ENCODE measurements around the gene TEN1. TPM values are rescaled to one million over a fixed set of nuclear protein-coding genes. Genes with fewer than 3 reads are reported as not detected.

Gene TEN1
- total RNA-seq, 1 experiment from 2014 or later, result 58.3 TPM

GRCh38 chr17:76032780-76033108 lies 53.7 kb downstream of the TEN1 start:
- TF ChIP-seq EZH2phosphoT487 (IDR thresholded peaks at IDR 0.05; ENCODE audit: borderline replicate concordance, low read length) (no peak), EZH2 (IDR thresholded peaks at IDR 0.05; ENCODE audit: low read length, unreplicated experiment) (no peak)
- TF ChIP-seq, protein P1, sequence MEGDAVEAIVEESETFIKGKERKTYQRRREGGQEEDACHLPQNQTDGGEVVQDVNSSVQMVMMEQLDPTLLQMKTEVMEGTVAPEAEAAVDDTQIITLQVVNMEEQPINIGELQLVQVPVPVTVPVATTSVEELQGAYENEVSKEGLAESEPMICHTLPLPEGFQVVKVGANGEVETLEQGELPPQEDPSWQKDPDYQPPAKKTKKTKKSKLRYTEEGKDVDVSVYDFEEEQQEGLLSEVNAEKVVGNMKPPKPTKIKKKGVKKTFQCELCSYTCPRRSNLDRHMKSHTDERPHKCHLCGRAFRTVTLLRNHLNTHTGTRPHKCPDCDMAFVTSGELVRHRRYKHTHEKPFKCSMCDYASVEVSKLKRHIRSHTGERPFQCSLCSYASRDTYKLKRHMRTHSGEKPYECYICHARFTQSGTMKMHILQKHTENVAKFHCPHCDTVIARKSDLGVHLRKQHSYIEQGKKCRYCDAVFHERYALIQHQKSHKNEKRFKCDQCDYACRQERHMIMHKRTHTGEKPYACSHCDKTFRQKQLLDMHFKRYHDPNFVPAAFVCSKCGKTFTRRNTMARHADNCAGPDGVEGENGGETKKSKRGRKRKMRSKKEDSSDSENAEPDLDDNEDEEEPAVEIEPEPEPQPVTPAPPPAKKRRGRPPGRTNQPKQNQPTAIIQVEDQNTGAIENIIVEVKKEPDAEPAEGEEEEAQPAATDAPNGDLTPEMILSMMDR (conservative IDR thresholded peaks at IDR 0.05; ENCODE audit: low read depth, low read length), result no peak
- CTCF ChIA-PET, result interaction anchor here (1.2 kb wide), 1 partner anchor 18 kb away, joined by 4 read pairs; no protein-coding TSS in a partner anchor
- Histone ChIP-seq H3K4me3 (ENCODE audit: low read length) (no peak overlapping the region), H4K20me1 (ENCODE audit: low read length) (no peaks in the 10 kb centered on the region), H3K9ac (ENCODE audit: low read length) (no peak overlapping the region), H3K27ac (ENCODE audit: low read length) (no peak overlapping the region), H3K36me3 (ENCODE audit: low read depth, low read length) (no peaks in the 10 kb centered on the region), H3K9me2 (replicated peaks; ENCODE audit: low read length) (no peaks in the 10 kb centered on the region), H3K27me3 (ENCODE audit: low read length) (no peaks in the 10 kb centered on the region), H3F3A (ENCODE audit: low read length, unreplicated experiment) (no peaks in the 10 kb centered on the region), H3K79me2 (ENCODE audit: low read length) (no peaks in the 10 kb centered on the region), H2AFZ (ENCODE audit: low read length) (no peak overlapping the region), H3K9me3 (ENCODE audit: low read length) (no peaks in the 10 kb centered on the region), H3K4me1 (ENCODE audit: insufficient read depth, low read length) (peaks cover under 1% of the 10 kb centered on the region), H3K4me2 (ENCODE audit: low read length) (no peak overlapping the region)
- no TSS peak for BruUV-seq (replicated peaks)
- DNase-seq, result no peak
- intact Hi-C loops (cut with micrococcal nuclease), result no loop called here
- POLR2A ChIA-PET (ENCODE audit: unreplicated experiment), result no interaction called here
- no peak for ATAC-seq

- Histone ChIP-seq H2AFZ (ENCODE audit: low read length) (no peak overlapping the region), H3K4me3 (ENCODE audit: low read length) (no peak overlapping the region), H3K9me3 (ENCODE audit: low read length) (no peaks in the 10 kb centered on the region), H3K4me2 (ENCODE audit: low read length) (no peak overlapping the region), H3K79me2 (ENCODE audit: low read length) (no peaks in the 10 kb centered on the region), H3K9ac (ENCODE audit: low read length) (no peak overlapping the region), H3K9me2 (replicated peaks; ENCODE audit: low read length) (no peaks in the 10 kb centered on the region), H3K27me3 (ENCODE audit: low read length) (no peaks in the 10 kb centered on the region), H3K36me3 (ENCODE audit: low read depth, low read length) (no peaks in the 10 kb centered on the region), H4K20me1 (ENCODE audit: low read length) (no peaks in the 10 kb centered on the region), H3K4me1 (ENCODE audit: insufficient read depth, low read length) (no peaks in the 10 kb centered on the region), H3K27ac (ENCODE audit: low read length) (no peak overlapping the region), H3F3A (ENCODE audit: low read length, unreplicated experiment) (no peaks in the 10 kb centered on the region)
- ChIA-PET POLR2A (ENCODE audit: unreplicated experiment) (no interaction called here), CTCF (interaction anchor here (1.2 kb wide), 1 partner anchor 19 kb away, joined by 4 read pairs; no protein-coding TSS in a partner anchor)
- no peak for DNase-seq
- TF ChIP-seq, protein P1 (conservative IDR thresholded peaks at IDR 0.05; ENCODE audit: low read depth, low read length), result no peak
- TF ChIP-seq EZH2phosphoT487 (IDR thresholded peaks at IDR 0.05; ENCODE audit: borderline replicate concordance, low read length) (no peak), EZH2 (IDR thresholded peaks at IDR 0.05; ENCODE audit: low read length, unreplicated experiment) (no peak)
- intact Hi-C loops (cut with micrococcal nuclease), result no loop called here
- ATAC-seq, result no peak
- no TSS peak for BruUV-seq (replicated peaks)
Measured at GRCh38 chr17:76033139-76033538, 54.1 kb downstream of the TEN1 start.

- H3K27ac ChIP-seq (ENCODE audit: low read length), result no peak overlapping the region
- no peak overlapping the region for H3K4me3 ChIP-seq (ENCODE audit: low read length)
- intact Hi-C loops (cut with micrococcal nuclease), result no loop called here
- ChIA-PET CTCF (interaction anchor here (0.6 kb wide), 1 partner anchor 15 kb away, joined by 6 read pairs; no protein-coding TSS in a partner anchor), POLR2A (ENCODE audit: unreplicated experiment) (no interaction called here)
- DNase-seq, result no peak
- no peaks in the 10 kb centered on the region for H4K20me1 ChIP-seq (ENCODE audit: low read length)
- H3K79me2 ChIP-seq (ENCODE audit: low read length), result no peaks in the 10 kb centered on the region
- TF ChIP-seq, protein P1 (conservative IDR thresholded peaks at IDR 0.05; ENCODE audit: low read depth, low read length), result no peak
- TF ChIP-seq EZH2 (IDR thresholded peaks at IDR 0.05; ENCODE audit: low read length, unreplicated experiment) (no peak), EZH2phosphoT487 (IDR thresholded peaks at IDR 0.05; ENCODE audit: borderline replicate concordance, low read length) (no peak)
- no peak overlapping the region for H2AFZ ChIP-seq (ENCODE audit: low read length)
- H3K36me3 ChIP-seq (ENCODE audit: low read depth, low read length), result peaks cover 15% of the 10 kb centered on the region
- no peaks in the 10 kb centered on the region for H3K9me3 ChIP-seq (ENCODE audit: low read length)
- no peak overlapping the region for H3K4me2 ChIP-seq (ENCODE audit: low read length)
- H3F3A ChIP-seq (ENCODE audit: low read length, unreplicated experiment), result no peaks in the 10 kb centered on the region
- no peak overlapping the region for H3K9ac ChIP-seq (ENCODE audit: low read length)
- BruUV-seq (replicated peaks), result no TSS peak
- H3K27me3 ChIP-seq (ENCODE audit: low read length), result no peaks in the 10 kb centered on the region
- H3K4me1 ChIP-seq (ENCODE audit: insufficient read depth, low read length), result no peaks in the 10 kb centered on the region
- no peak for ATAC-seq
- H3K9me2 ChIP-seq (replicated peaks; ENCODE audit: low read length), result no peaks in the 10 kb centered on the region
Measured at GRCh38 chr17:76034428-76035350, 55.6 kb downstream of the TEN1 start.
